CD4-positive, alpha-beta T cell (primary cell): ENCODE results near the gene TPRN. TPM values are rescaled to one million over a fixed set of nuclear protein-coding genes. Genes with fewer than 3 reads are reported as not detected.

Experiments
- ATAC-seq: fragments of 200-7000 bp; cut with Tn5 transposase; one replicate; pipeline ENCODE4 v1.10.0; 2022; ENCODE audit warnings: mild to moderate bottlenecking; ENCODE audit not compliant: poor library complexity
- CTCF ChIA-PET: fragments of 350-600 bp; sonication (Branson Sonifier 250); formaldehyde crosslinking; loops from one replicate; lab custom pipeline; 2021; ENCODE audit warnings: antibody characterized with exemption, inconsistent platforms; lab: Charles Lee
- POLR2A ChIA-PET: fragments of 350-600 bp; sonication (Branson Sonifier 250); formaldehyde crosslinking; loops from one replicate; lab custom pipeline; 2021; ENCODE audit warnings: antibody characterized with exemption, inconsistent platforms; lab: Charles Lee
- DNase-seq, 14 experiments: peaks; one replicate each; pipeline ENCODE4 v3.0.0-alpha.2; 2013 to 2020; ENCODE audit warnings: mixed read lengths in 2 of 14
- H3K27ac ChIP-seq, 2 donors: one replicate each; pipeline versions ENCODE4 v1.5.1 to v1.7.0; 2013; ENCODE audit warnings: low read length in 2 of 2, low read depth in 1 of 2, mild to moderate bottlenecking in 1 of 2
- H3K27me3 ChIP-seq, 2 experiments: 1 replicate in 1 of 2; 2 replicates in 1 of 2; pipeline versions ENCODE4 v1.6.1 to v1.7.0; 2013; ENCODE audit warnings: low read length in 2 of 2, control low read depth in 1 of 2, mild to moderate bottlenecking in 1 of 2, moderate library complexity in 1 of 2; ENCODE audit not compliant: insufficient read depth in 2 of 2, control insufficient read depth in 1 of 2
- H3K36me3 ChIP-seq: one replicate; pipeline ENCODE4 v1.6.1; 2013; ENCODE audit warnings: low read length, control low read depth; ENCODE audit not compliant: insufficient read depth
- H3K4me1 ChIP-seq: one replicate; pipeline ENCODE4 v1.6.1; 2013; ENCODE audit warnings: low read length, control low read depth; ENCODE audit not compliant: insufficient read depth
- H3K4me3 ChIP-seq: one replicate; pipeline ENCODE4 v1.5.1; 2013; ENCODE audit warnings: mild to moderate bottlenecking, low read length, moderate library complexity
- H3K9me3 ChIP-seq, 2 experiments: 1 replicate in 1 of 2; 2 replicates in 1 of 2; pipeline versions ENCODE4 v1.6.1 to v1.7.0; 2013; ENCODE audit warnings: low read length in 2 of 2, mild to moderate bottlenecking in 2 of 2, control low read depth in 1 of 2, moderate library complexity in 1 of 2; ENCODE audit not compliant: control insufficient read depth in 1 of 2, insufficient read depth in 1 of 2
- H3K27ac Mint-ChIP-seq: one replicate; pipeline ENCODE4 v1.8.0; 2020; ENCODE audit warnings: mixed read lengths
- H3K27me3 Mint-ChIP-seq: one replicate; pipeline ENCODE4 v1.8.0; 2021; ENCODE audit warnings: mixed read lengths
- H3K36me3 Mint-ChIP-seq: one replicate; pipeline ENCODE4 v1.8.0; 2021; ENCODE audit warnings: low read depth, mixed read lengths
- H3K4me1 Mint-ChIP-seq: one replicate; pipeline ENCODE4 v1.8.0; 2021; ENCODE audit warnings: low read depth, mixed read lengths
- H3K4me3 Mint-ChIP-seq: one replicate; pipeline ENCODE4 v1.8.0; 2020; ENCODE audit warnings: mild to moderate bottlenecking, mixed read lengths
- H3K9me3 Mint-ChIP-seq: one replicate; pipeline ENCODE4 v1.8.0; 2020; ENCODE audit warnings: mixed read lengths
- CTCF ChIP-seq: fragments of 200-600 bp; IDR thresholded peaks from one replicate; pipeline ENCODE4 v1.8.0; 2022; ENCODE audit warnings: antibody characterized with exemption, mild to moderate bottlenecking
- intact Hi-C, 2 experiments: fragments of 100-400 bp; cut with DNase I in 1 of 2; cut with micrococcal nuclease in 1 of 2; formaldehyde crosslinking; loops; one replicate each; pipeline versions ENCODE4 v1.15.1 to v1.9.0; 2023 to 2025; cut with DNase I, micrococcal nuclease
- total RNA-seq, 174 experiments: library from RNA in 2 of 174; stranded (reverse) in 2 of 174; gene quantifications; one replicate each; pipeline ENCODE4 v1.2.3 and lab custom pipeline; 2021 to 2026

Gene TPRN
- total RNA-seq, 2 experiments from 2014 or later: 6.1 to 8.6 TPM

- H3K4me3 ChIP-seq: no peak overlapping the region
- peaks cover 55 to 74% of the 10 kb centered on the region in 2 experiments for H3K27me3 ChIP-seq
- intact Hi-C loops: loop anchor here in 1 of 2 experiments (10.0 kb wide), 1 partner anchor 46 kb away; no protein-coding TSS in a partner anchor
- no peak for DNase-seq
- Mint-ChIP-seq H3K9me3 (no peaks in the 10 kb centered on the region), H3K27me3 (peaks cover 25% of the 10 kb centered on the region), H3K36me3 (no peaks in the 10 kb centered on the region), H3K27ac (no peak overlapping the region), H3K4me3 (no peak overlapping the region), H3K4me1 (no peaks in the 10 kb centered on the region)
- peaks cover 0 to 42% of the 10 kb centered on the region in 2 experiments for H3K9me3 ChIP-seq
- no peak for TF ChIP-seq CTCF
- ATAC-seq: no peak
- H3K27ac ChIP-seq: no peak overlapping the region
- ChIA-PET POLR2A (no interaction called here), CTCF (no interaction called here)
- H3K36me3 ChIP-seq: no peaks in the 10 kb centered on the region
- peaks cover 23% of the 10 kb centered on the region for H3K4me1 ChIP-seq
Observed at GRCh38 chr9:137170486-137171148, 29.9 kb downstream of the TPRN start.

GRCh38 chr9:137169896-137170358 is 30.6 kb downstream of the TPRN start, which contains the start of gene LRRC26:
LRRC26 (minus strand) TSS chr9:137170051; CDS start chr9:137169943, 108 bp downstream.
- H3K9me3 Mint-ChIP-seq: no peaks in the 10 kb centered on the region

More at GRCh38 chr9:137169896-137170358, 30.6 kb downstream of the TPRN start, which contains the start of gene LRRC26:
- Mint-ChIP-seq H3K4me3 (peak within 1 kb of the TSS; percentile 38), H3K4me1 (no peaks in the 10 kb centered on the region), H3K27ac (no peak within 1 kb of the TSS), H3K27me3 (peaks cover 32% of the 10 kb centered on the region), H3K36me3 (no peaks in the 10 kb centered on the region)
- H3K27ac ChIP-seq: no peak within 1 kb of the TSS
- peaks cover 62 to 79% of the 10 kb centered on the region in 2 experiments for H3K27me3 ChIP-seq
- peaks cover 0 to 48% of the 10 kb centered on the region in 2 experiments for H3K9me3 ChIP-seq
- no peak for TF ChIP-seq CTCF
- H3K36me3 ChIP-seq: no peaks in the 10 kb centered on the region
- POLR2A ChIA-PET: no interaction called here
- peaks cover 17% of the 10 kb centered on the region for H3K4me1 ChIP-seq
- CTCF ChIA-PET: no interaction called here
- no peak within 1 kb of the TSS for H3K4me3 ChIP-seq
- no peak for ATAC-seq
- intact Hi-C loops: loop anchor here in 1 of 2 experiments (10.0 kb wide), 1 partner anchor 45 kb away; no protein-coding TSS in a partner anchor
- no peak for DNase-seq
